ENCODE measurements around the gene KXD1.
"Not testable (repeated sequence)": the region's sequence is repeated elsewhere in the genome, so short reads cannot be mapped to it uniquely, and the experiment has no call there.

KXD1 gene

GRCh38 chr19:18537431-18537830 is 20.2 kb upstream of the KXD1 start:
- DNase-seq: no peak

GRCh38 chr19:18538115-18538514 is 19.6 kb upstream of the KXD1 start:
- no peak for DNase-seq

DNA sequence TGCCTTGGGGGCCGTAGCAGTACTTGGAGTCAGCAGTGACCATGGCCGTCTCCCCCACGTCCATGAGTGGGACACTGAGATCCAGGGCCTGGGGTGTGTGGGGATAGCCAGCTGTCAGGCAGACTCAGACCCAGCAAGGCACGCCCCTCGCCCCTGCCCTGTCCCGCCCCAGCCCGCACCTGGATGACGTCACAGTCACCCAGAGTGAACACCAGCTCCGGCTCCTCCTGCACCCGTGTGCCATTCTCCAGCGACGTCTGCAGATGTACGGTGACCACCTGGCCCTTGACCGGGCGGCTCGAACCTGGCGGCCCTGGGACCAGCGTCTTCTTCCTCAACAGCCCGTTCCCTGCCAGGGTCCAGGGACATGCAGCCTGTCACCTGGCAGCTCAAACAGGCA is 18.3 kb upstream of the KXD1 start:
- peak; percentile 6 for DNase-seq

DNA sequence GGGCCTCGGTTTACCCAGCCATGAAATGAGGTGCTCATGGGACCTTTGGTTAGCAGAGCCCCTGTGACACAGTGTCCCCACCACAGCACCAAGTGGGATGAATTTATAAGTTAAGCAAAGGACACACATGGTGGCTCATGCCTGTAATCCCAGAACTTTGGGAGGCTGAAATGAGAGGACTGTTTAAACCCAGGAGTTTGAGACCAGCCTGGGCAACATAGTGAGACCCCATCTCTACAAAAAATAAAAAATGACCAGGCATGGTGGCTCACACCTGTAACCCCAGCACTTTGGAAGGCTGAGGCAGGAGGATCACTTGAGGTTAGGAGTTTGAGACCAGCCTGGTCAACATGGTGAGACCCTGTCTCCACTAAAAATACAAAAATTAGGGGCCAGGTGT is 17.5 kb upstream of the KXD1 start:
- DNase-seq: not testable (repeated sequence)

- DNase-seq: no peak
These were observed 16.2 kb upstream of the KXD1 start for GRCh38 chr19:18541258-18541991.

DNA sequence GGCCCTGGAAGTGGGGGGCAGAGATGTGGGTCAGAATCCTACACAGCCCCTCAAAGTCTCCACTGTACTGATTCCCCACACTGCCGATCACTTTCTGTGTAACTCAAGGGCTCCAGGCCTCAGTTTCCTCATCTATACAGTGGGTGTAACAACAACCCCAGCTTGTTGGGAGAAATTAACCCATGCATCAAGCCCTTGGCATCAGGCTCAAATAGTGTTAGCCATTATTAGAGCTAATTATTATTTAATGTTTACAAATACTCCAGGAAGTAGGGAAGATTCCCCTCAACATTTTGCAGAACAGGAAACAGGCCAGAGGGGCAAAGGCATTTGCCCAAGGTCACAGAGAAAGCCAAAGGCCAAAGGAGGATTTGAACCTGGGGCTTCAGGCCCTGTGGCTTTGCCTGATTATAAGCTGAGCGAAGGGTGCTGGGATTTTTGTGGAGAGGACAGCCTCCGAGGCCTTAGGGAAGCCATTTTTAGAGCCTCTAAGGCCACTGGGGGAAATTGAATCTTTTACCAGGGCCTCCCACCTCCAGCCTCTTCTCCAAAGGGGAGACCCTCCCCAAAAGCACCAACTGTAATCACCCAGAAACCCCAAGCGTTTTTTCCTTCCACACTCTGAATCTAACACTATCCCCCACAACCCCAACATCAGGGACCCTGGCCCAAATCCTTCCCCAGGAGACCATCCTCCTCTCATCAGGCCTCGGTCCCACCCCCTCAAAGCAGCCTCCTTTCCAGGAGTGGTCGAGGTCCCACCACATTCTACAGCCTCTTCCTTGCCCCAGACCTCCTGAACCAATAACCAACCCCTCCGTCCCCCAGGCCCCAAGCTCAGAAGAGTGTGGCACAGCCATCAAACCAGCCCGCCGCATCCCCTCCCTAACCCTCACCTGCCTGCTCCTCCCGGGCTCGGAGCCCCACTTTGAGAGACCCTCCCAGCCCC is 15.4 kb upstream of the KXD1 start:
- DNase-seq: no peak

- DNase-seq: peak; percentile 97
These were observed 14.5 kb upstream of the KXD1 start, which contains the start of gene FKBP8 for GRCh38 chr19:18542941-18543813. Gene FKBP8 (minus strand): TSS chr19:18543573. CDS start chr19:18541970, 1,603 bp downstream.

- DNase-seq: peak; percentile 82
These were observed 13.7 kb upstream of the KXD1 start for GRCh38 chr19:18543814-18544475.

DNA sequence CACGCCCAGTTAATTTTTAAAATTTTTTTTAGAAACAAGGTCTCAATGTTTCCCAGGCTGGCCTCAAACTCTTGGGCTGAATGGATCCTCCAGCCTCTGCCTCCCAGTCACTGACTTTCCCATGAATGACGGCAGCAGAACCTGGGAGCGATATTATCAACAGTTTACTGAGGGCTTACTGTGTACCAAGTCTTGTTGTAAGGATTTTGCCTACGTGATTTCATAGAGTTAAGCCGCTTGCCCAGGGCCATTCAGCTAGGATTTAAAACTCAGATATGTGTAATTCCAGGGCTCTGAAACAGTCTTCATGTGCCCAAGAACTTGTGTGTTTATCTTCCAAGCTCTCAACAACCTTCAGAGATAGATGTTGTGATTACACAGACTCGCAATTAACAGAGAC is 6.0 kb upstream of the KXD1 start:
- DNase-seq: no peak

DNA sequence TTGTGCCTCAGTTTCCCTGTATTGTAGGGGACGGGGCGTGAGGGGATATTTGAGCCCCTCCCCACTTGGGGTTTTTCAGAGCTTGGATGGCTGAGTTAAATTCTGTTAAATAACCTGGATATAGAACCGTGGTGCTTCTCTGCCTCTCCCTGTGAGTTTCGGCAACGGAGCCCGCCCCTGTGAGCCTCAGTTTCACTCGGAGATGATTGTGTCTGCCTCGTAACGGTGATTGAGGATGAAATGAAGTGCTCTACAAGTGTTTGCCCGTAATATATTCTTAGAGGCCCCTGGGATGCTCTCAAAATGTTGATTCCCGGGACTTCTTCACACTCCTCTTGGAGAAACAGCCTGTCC is 509 bp downstream of the KXD1 start:
- DNase-seq: no peak

DNA sequence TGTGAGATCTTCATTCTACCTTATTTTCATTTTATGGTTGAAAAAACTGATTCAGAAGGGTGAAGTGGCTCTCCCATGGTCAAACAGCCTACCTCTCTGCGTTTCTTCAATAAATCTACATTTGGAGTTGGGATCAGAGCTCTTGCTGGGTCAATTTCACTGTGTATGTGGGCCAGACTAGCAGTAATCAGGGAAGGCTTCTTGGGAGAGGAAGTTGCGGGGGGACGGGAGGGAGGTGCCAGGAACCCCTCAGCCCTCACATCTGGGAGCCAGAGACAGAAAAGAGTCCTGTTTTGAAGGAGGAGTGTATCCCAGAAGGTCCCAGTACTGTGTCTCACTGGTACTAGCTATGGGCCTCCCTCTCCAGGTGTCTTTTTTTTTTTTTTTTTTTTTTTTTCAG is 934 bp downstream of the KXD1 start:
- DNase-seq: no peak

DNA sequence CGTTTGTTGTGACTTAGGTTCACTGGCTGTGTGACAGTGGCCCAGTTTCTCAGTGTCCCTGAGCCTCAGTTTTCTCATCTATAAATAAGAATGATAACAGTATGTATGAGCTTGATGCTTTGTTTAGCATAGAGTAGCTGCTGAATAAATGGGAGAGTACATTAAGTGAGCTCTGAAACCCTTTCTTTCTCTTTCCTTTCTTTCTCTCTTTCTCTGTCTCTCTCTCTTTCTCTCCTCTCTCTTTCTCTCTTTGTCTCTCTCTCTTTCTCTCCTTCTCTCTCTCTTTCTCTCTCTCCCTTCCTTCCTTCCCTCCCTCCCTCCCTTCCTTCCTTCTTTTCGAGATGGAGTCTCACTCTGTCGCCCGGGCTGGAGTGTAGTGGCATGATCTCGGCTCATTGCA is 2.0 kb downstream of the KXD1 start:
- DNase-seq: no peak

DNA sequence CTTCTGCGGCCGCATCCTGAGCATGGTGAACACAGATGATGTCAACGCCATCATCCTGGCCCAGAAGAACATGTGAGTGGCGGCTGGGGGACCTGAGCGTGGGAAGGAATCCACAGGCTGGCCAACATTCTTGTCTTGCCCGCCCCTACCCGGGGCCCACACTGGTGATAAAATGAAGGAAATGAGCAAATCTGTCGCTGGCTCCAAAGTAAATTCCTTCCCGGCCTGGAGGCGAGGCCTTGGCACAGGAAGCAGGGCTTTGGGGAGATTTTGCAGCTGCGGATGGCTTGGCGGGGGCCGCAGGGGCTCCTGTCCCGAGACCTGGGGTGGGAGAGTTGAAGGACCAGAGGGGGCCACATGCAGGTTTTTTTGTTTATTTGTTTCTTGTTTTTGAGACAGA is 4.4 kb downstream of the KXD1 start:
- DNase-seq: no peak

- no peak for DNase-seq
These were observed 9.3 kb downstream of the KXD1 start for GRCh38 chr19:18566953-18567352.

DNA sequence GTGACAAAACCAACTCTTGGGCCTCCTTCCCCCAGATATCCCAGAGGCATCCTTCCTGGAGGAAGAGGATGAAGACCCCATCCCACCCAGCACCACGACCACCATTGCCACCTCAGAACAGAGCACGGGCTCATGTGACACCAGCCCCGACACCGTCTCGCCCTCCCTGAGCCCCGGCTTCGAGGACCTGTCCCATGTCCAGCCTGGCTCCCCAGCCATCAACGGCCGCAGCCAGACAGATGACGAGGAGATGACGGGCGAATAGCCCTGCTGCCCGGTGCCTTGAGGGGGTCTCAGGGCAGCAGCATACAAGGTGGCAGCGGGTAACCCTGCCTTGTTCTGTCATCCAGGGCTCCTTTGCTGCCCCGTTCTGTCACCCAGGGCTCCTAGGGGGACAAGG is 10.7 kb downstream of the KXD1 start:
- DNase-seq: no peak

GRCh38 chr19:18571564-18572344 is 14.1 kb downstream of the KXD1 start, which contains the start of gene UBA52:
Gene UBA52 (plus strand): TSS chr19:18571857. CDS start chr19:18573301, 1,444 bp downstream.
- peak; percentile 75 for DNase-seq

DNA sequence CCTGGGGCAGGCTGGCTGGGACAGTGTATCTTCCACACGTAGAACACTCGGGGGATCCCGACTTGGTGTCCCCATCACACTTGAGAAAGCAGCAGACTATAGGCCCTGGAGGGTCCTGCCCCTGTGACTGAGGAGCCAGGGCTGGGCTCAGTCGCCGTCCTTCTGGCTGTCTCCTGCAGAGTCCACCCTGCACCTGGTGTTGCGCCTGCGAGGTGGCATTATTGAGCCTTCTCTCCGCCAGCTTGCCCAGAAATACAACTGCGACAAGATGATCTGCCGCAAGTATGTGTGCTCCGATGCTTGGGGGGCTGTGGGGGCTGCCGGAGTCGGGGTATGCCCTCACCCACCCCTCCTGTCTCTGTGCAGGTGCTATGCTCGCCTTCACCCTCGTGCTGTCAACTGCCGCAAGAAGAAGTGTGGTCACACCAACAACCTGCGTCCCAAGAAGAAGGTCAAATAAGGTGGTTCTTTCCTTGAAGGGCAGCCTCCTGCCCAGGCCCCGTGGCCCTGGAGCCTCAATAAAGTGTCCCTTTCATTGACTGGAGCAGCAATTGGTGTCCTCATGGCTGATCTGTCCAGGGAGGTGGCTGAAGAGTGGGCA is 17.1 kb downstream of the KXD1 start:
- DNase-seq: no peak

- DNase-seq: no peak
These were observed 18.7 kb downstream of the KXD1 start for GRCh38 chr19:18576383-18576782.

DNA sequence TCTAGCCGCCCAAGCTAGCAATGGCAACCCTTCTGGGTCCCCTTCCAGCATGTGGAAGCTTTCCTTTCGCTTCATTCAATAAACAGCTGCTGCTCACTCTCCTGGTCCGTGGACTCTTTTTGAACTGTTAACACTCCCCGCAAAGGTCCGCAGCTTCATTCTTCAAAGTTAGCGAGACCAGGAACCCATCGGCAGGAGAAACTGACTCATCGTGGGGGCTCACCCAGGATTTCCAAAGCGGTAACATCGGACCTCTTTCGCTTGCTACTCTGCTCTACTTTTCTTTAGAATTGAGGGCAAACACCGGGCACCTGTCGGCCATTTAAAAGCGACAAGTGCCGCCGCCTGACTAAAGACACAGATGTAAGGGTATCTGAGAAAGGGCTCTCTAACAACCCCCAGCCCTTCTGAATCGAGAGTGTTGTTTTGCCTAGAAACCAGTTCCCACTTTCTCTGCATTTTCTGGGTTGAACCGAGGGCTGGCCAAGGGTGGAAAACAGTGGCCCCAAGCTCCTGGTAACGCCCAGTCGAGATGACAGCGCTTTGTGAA is 19.8 kb downstream of the KXD1 start:
- no peak for DNase-seq

- DNase-seq: no peak
These were observed 22.6 kb downstream of the KXD1 start for GRCh38 chr19:18580311-18580710.

DNA sequence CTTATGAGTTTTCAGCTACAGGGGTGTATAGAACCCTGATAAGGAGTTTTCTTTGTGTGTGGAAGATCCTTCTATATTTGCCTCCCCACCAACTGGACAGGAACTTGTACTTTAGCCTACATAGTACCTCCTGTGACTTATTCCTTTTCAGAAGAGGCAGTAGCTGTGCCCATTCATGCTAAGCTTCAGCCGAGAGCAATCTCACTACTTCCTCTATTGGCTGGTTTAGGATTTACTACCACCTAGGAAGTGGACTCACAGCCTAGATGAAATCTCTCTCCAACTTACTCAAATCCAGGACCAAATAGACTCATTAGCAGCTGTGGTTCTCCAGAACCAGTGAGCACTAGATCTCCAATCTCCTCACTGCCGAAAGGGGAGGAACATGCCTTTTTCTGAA is 28.6 kb downstream of the KXD1 start:
- DNase-seq: no peak

Measured in 8988T (cell line).